HFF-Myc (cell line): Measurements from ENCODE around the gene PTEN.

Experiments
- DNase-seq: peaks from one replicate; pipeline ENCODE4 v3.0.0-alpha.2; 2011; ENCODE audit warnings: low read depth; ENCODE audit errors: extremely low read depth
- H3K4me3 ChIP-seq: replicated peaks from 2 replicates; pipeline ENCODE4 v1.5.1; 2011; ENCODE audit warnings: low read depth, mild to moderate bottlenecking, control low read depth, low read length
- TF ChIP-seq, protein P1 (sequence below): IDR thresholded peaks from 2 replicates; pipeline ENCODE4 v1.5.1; 2012; ENCODE audit warnings: mild to moderate bottlenecking, low read depth, low read length, control low read depth; ENCODE audit errors: missing control alignments

PTEN gene

GRCh38 chr10:87974130-87974529 is 110.7 kb downstream of the PTEN start:
- TF ChIP-seq, protein P1, sequence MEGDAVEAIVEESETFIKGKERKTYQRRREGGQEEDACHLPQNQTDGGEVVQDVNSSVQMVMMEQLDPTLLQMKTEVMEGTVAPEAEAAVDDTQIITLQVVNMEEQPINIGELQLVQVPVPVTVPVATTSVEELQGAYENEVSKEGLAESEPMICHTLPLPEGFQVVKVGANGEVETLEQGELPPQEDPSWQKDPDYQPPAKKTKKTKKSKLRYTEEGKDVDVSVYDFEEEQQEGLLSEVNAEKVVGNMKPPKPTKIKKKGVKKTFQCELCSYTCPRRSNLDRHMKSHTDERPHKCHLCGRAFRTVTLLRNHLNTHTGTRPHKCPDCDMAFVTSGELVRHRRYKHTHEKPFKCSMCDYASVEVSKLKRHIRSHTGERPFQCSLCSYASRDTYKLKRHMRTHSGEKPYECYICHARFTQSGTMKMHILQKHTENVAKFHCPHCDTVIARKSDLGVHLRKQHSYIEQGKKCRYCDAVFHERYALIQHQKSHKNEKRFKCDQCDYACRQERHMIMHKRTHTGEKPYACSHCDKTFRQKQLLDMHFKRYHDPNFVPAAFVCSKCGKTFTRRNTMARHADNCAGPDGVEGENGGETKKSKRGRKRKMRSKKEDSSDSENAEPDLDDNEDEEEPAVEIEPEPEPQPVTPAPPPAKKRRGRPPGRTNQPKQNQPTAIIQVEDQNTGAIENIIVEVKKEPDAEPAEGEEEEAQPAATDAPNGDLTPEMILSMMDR: no peak
- no peak overlapping the region for H3K4me3 ChIP-seq
- no peak for DNase-seq

- H3K4me3 ChIP-seq: no peak overlapping the region
- TF ChIP-seq, protein P1: no peak
- DNase-seq: no peak
These were observed 111.3 kb downstream of the PTEN start for GRCh38 chr10:87974769-87975168.

DNA sequence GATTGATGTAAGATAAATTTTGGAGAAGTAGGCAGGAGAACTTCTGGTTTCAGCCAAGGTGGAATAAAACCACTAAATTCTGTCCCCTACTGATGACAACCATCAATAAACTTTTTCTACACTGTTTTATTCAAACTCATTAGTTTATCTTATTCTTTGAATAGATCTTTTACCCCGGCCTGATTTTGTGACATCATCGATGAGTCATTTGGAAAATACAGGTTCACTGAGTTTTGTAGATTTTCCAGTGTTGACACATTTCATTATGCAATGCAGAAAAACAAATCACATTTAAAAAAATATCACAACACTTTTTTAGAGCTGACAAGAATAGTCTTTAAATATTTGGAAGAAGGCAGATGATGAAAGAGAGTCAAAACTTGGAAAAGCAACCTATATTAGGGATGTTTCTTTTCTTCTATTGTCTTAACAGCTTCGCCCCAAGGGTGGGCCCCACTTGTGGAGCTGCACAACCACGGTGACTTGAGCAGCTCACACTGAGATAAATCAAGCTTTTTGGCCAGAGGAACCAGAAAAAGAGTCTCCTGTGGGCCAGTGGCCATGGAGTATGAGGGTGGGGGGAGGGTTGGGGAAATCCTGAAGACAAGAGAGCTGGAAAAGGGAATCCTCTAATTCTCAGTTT is 112.8 kb downstream of the PTEN start:
- TF ChIP-seq, protein P1: no peak
- no peak for DNase-seq

DNA sequence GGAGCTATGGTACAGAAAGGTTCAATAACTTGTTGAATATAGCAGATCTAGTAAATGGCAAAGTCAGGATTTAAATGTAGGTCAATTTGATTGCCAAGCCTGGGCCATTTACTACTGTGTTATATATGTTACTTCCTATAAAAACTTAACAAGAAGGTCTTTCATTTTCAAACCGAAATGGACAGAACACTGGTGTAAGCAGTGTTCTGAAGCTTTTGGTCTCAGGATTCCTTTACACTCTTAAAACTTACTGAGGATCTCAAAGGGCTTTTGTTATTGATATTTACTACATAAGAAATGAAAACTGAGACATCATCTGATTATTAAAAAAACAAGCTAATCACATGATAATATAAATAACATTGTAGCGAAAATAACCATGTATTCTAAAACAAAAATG is 114.7 kb downstream of the PTEN start:
- H3K4me3 ChIP-seq: no peak overlapping the region
- TF ChIP-seq, protein P1: no peak
- no peak for DNase-seq

More for the DNA sequence above, 112.8 kb downstream of the PTEN start:
- no peak overlapping the region for H3K4me3 ChIP-seq

DNA sequence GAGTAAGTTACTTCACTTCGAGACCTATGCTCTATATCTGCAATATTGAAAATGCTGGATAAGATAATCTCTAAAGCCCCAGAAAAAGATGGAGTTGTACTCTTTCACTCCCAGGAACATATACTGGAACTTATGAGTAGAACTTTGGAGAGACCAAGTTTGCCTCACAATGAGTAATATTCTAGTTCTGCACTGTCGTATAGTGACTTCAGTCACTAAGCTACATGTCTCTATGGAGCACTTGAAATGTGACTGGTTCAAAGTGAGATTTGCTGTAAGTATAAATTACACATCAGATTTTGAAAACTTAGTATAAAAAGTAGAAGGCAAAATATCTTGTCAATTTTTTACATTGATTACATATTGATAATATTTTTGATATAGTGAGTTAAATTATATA is 116.4 kb downstream of the PTEN start:
- TF ChIP-seq, protein P1: no peak
- no peak for DNase-seq
- H3K4me3 ChIP-seq: no peak overlapping the region

- DNase-seq: no peak
- no peak overlapping the region for H3K4me3 ChIP-seq
- TF ChIP-seq, protein P1: no peak
These were observed 120.3 kb downstream of the PTEN start for GRCh38 chr10:87983716-87984115.

DNA sequence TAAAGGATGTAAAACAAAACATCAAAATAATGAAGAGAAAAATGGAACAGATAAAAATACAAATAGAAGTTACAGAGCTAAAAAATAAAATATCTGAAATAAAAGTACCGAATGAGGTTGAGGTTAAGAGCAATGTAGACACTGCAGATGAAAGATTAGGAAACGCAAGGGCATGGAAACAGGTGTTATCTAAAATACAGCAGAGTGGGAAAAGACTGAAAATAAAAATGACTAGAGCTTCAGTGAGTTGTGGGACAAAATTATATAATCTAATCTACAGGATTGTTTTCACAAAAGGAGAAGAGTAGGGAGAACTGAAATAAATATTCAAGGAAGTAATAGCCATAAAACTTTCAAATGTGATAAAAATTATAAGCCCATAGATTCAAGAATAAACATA is 123.8 kb downstream of the PTEN start:
- no peak for DNase-seq
- TF ChIP-seq, protein P1: no peak
- H3K4me3 ChIP-seq: no peak overlapping the region
